ENCODE results near the gene ARHGEF17.
A peak's percentile ranks its signal among the peaks of the same experiment; 100 is the strongest.

ARHGEF17 gene

DNA sequence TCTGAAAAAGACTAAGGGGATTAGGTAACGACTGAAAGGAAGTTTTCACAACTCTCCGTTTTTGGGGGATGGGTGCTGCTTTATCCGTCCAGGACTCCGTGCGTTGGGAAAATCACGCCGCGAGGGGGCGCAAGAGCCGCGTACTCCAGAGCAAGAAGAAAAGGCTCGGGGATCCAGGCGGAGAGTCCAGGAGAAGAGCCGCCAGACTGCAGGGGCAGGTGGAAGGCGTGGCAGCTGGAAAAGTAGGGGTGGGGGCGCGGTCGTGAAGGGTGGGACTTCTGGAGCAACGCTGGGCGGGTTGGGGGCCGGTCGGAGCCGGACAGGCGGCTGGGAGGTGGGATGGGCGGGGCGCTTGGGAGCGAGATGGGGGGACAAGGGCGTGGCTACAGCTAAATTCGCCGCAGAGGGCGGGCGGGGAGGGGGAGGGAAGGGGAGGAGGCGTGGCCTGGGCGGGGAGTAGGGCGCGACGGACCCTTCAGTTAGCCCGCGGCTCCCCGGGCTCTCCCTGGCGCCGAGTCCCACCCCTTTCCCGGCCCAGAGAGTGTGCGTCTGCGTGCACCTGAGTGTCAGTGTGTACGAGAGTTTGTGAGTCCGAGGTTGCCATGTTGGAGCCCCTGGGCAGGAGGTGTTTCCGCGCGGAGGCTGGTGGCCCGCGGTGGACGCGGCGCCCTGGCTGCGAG is 613 bp upstream of the ARHGEF17 start (continued):
- TF ChIP-seq ZNF76 (tag by site-specific recombination; IDR thresholded peaks at IDR 0.05; ENCODE audit: borderline replicate concordance, low read depth): no peak
- TF ChIP-seq MEIS1 (CRISPR knock-in tag; IDR thresholded peaks at IDR 0.05; ENCODE audit: borderline replicate concordance): no peak
- no peak for TF ChIP-seq ZNF747 (tag by site-specific recombination; IDR thresholded peaks at IDR 0.05)
- no peak for TF ChIP-seq ZNF157 (tag by site-specific recombination; IDR thresholded peaks at IDR 0.05)
- TF ChIP-seq MYNN (tag by site-specific recombination; IDR thresholded peaks at IDR 0.05; ENCODE audit: borderline replicate concordance): no peak
- TF ChIP-seq, protein P1, sequence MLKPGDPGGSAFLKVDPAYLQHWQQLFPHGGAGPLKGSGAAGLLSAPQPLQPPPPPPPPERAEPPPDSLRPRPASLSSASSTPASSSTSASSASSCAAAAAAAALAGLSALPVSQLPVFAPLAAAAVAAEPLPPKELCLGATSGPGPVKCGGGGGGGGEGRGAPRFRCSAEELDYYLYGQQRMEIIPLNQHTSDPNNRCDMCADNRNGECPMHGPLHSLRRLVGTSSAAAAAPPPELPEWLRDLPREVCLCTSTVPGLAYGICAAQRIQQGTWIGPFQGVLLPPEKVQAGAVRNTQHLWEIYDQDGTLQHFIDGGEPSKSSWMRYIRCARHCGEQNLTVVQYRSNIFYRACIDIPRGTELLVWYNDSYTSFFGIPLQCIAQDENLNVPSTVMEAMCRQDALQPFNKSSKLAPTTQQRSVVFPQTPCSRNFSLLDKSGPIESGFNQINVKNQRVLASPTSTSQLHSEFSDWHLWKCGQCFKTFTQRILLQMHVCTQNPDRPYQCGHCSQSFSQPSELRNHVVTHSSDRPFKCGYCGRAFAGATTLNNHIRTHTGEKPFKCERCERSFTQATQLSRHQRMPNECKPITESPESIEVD (tag by site-specific recombination; IDR thresholded peaks at IDR 0.05): no peak
- TF ChIP-seq, protein P2, sequence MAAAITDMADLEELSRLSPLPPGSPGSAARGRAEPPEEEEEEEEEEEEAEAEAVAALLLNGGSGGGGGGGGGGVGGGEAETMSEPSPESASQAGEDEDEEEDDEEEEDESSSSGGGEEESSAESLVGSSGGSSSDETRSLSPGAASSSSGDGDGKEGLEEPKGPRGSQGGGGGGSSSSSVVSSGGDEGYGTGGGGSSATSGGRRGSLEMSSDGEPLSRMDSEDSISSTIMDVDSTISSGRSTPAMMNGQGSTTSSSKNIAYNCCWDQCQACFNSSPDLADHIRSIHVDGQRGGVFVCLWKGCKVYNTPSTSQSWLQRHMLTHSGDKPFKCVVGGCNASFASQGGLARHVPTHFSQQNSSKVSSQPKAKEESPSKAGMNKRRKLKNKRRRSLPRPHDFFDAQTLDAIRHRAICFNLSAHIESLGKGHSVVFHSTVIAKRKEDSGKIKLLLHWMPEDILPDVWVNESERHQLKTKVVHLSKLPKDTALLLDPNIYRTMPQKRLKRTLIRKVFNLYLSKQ (tag by site-specific recombination; IDR thresholded peaks at IDR 0.05; ENCODE audit: borderline replicate concordance): no peak
- TF ChIP-seq ZBTB17 (tag by site-specific recombination; IDR thresholded peaks at IDR 0.05): peak; percentile 90
- no peak for TF ChIP-seq ZNF121 (tag by site-specific recombination; IDR thresholded peaks at IDR 0.05)
- no peak for TF ChIP-seq ZNF324 (tag by site-specific recombination; IDR thresholded peaks at IDR 0.05)
- TF ChIP-seq, protein P3, sequence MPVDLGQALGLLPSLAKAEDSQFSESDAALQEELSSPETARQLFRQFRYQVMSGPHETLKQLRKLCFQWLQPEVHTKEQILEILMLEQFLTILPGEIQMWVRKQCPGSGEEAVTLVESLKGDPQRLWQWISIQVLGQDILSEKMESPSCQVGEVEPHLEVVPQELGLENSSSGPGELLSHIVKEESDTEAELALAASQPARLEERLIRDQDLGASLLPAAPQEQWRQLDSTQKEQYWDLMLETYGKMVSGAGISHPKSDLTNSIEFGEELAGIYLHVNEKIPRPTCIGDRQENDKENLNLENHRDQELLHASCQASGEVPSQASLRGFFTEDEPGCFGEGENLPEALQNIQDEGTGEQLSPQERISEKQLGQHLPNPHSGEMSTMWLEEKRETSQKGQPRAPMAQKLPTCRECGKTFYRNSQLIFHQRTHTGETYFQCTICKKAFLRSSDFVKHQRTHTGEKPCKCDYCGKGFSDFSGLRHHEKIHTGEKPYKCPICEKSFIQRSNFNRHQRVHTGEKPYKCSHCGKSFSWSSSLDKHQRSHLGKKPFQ (tag by site-specific recombination; IDR thresholded peaks at IDR 0.05): no peak
- TF ChIP-seq ZNF776 (tag by site-specific recombination; IDR thresholded peaks at IDR 0.05; ENCODE audit: borderline replicate concordance): no peak
- TF ChIP-seq ZFP3 (tag by site-specific recombination; IDR thresholded peaks at IDR 0.05; ENCODE audit: low read depth): no peak
- TF ChIP-seq ZBTB1 (tag by site-specific recombination; IDR thresholded peaks at IDR 0.05): no peak
- TF ChIP-seq, protein P4, sequence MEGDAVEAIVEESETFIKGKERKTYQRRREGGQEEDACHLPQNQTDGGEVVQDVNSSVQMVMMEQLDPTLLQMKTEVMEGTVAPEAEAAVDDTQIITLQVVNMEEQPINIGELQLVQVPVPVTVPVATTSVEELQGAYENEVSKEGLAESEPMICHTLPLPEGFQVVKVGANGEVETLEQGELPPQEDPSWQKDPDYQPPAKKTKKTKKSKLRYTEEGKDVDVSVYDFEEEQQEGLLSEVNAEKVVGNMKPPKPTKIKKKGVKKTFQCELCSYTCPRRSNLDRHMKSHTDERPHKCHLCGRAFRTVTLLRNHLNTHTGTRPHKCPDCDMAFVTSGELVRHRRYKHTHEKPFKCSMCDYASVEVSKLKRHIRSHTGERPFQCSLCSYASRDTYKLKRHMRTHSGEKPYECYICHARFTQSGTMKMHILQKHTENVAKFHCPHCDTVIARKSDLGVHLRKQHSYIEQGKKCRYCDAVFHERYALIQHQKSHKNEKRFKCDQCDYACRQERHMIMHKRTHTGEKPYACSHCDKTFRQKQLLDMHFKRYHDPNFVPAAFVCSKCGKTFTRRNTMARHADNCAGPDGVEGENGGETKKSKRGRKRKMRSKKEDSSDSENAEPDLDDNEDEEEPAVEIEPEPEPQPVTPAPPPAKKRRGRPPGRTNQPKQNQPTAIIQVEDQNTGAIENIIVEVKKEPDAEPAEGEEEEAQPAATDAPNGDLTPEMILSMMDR (tag by site-specific recombination; IDR thresholded peaks at IDR 0.05): peak; percentile 83
- no peak for TF ChIP-seq ZNF175 (tag by site-specific recombination; IDR thresholded peaks at IDR 0.05)
- peak; percentile 66; the same call in 1 of the 2 replicates for TF ChIP-seq ZFP37 (tag by site-specific recombination; IDR thresholded peaks at IDR 0.05)
- TF ChIP-seq, protein P5, sequence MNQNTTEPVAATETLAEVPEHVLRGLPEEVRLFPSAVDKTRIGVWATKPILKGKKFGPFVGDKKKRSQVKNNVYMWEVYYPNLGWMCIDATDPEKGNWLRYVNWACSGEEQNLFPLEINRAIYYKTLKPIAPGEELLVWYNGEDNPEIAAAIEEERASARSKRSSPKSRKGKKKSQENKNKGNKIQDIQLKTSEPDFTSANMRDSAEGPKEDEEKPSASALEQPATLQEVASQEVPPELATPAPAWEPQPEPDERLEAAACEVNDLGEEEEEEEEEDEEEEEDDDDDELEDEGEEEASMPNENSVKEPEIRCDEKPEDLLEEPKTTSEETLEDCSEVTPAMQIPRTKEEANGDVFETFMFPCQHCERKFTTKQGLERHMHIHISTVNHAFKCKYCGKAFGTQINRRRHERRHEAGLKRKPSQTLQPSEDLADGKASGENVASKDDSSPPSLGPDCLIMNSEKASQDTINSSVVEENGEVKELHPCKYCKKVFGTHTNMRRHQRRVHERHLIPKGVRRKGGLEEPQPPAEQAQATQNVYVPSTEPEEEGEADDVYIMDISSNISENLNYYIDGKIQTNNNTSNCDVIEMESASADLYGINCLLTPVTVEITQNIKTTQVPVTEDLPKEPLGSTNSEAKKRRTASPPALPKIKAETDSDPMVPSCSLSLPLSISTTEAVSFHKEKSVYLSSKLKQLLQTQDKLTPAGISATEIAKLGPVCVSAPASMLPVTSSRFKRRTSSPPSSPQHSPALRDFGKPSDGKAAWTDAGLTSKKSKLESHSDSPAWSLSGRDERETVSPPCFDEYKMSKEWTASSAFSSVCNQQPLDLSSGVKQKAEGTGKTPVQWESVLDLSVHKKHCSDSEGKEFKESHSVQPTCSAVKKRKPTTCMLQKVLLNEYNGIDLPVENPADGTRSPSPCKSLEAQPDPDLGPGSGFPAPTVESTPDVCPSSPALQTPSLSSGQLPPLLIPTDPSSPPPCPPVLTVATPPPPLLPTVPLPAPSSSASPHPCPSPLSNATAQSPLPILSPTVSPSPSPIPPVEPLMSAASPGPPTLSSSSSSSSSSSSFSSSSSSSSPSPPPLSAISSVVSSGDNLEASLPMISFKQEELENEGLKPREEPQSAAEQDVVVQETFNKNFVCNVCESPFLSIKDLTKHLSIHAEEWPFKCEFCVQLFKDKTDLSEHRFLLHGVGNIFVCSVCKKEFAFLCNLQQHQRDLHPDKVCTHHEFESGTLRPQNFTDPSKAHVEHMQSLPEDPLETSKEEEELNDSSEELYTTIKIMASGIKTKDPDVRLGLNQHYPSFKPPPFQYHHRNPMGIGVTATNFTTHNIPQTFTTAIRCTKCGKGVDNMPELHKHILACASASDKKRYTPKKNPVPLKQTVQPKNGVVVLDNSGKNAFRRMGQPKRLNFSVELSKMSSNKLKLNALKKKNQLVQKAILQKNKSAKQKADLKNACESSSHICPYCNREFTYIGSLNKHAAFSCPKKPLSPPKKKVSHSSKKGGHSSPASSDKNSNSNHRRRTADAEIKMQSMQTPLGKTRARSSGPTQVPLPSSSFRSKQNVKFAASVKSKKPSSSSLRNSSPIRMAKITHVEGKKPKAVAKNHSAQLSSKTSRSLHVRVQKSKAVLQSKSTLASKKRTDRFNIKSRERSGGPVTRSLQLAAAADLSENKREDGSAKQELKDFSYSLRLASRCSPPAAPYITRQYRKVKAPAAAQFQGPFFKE (tag by site-specific recombination; IDR thresholded peaks at IDR 0.05; ENCODE audit: borderline replicate concordance): no peak
- no peak for TF ChIP-seq SALL2 (tag by site-specific recombination; IDR thresholded peaks at IDR 0.05; ENCODE audit: borderline replicate concordance)
- TF ChIP-seq GLI2 (tag by site-specific recombination; IDR thresholded peaks at IDR 0.05; ENCODE audit: borderline replicate concordance, low read depth): no peak
- TF ChIP-seq ZEB2 (tag by site-specific recombination; IDR thresholded peaks at IDR 0.05): 0 out of 2 replicates have a peak, but pooled peaks have one; percentile 42
- peak; percentile 49; the same call in 1 of the 2 replicates for TF ChIP-seq ZNF394 (tag by site-specific recombination; IDR thresholded peaks at IDR 0.05; ENCODE audit: borderline replicate concordance)
- TF ChIP-seq ZNF423 (tag by site-specific recombination; IDR thresholded peaks at IDR 0.05): no peak
- no peak for TF ChIP-seq TCF7L2 (IDR thresholded peaks at IDR 0.05; ENCODE audit: borderline replicate concordance, low read depth, low read length)
- TF ChIP-seq ZNF707 (tag by site-specific recombination; IDR thresholded peaks at IDR 0.05): no peak
- no peak for TF ChIP-seq ZNF169 (tag by site-specific recombination; IDR thresholded peaks at IDR 0.05)
- no peak for TF ChIP-seq ZNF155 (tag by site-specific recombination; IDR thresholded peaks at IDR 0.05)
